Measurements from ENCODE around the gene CLEC9A.

CLEC9A gene

DNA sequence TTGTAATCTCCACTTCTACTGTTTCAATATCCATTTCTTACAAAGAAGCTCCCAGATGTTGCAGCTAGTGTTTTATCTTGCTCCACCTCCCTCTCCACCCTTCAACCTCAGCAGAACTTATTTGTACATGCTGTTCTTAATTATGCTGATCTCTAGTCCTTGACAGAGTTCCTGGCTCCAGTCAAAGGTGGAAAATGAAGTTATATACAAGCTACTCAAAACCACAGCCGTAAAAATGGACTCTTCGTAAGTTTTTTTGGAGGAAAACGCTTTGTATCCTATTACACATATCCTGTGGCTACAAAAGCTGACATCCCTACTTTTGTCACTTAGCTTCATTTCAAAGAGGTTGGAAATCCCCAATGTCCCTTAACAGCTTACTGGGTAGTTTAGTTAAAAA is 67.0 kb downstream of the CLEC9A start:
- no peak for DNase-seq
- intact Hi-C loops (cut with DNase I) = no loop called here

GRCh38 chr12:10098791-10099190 is 68.3 kb downstream of the CLEC9A start, which contains the start of gene CLEC1A:
Gene CLEC1A (minus strand): TSS chr12:10098985. CDS start chr12:10098922, 63 bp downstream.
- no peak for DNase-seq
- intact Hi-C loops (cut with DNase I) = no loop called here

DNA sequence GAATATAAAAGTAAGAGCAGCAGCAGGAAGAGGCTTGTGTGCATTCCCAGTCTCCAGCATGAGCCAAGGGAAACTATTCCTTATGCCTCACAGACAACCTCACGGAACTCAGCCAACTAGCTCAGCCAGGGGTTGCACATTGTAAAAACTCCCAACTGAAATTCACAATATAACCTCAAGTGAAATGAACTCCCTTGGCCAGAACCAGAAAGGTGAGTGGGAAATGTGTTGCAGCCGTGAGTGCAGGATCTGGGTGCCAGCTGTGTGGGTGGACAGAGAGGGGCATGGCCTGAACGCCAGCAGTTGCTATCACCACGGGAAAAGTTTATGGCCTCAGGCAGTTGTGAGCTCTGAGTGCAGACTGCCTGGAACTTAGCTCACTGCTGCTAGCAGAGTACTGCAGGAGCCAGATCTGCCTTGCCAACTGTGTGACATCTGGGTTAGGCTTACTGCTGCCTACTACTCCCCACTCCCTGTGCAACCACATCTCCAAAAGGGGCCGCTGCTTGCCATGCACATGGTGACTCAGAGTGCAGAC is 70.6 kb downstream of the CLEC9A start:
- no peak for DNase-seq
- intact Hi-C loops (cut with DNase I) = no loop called here

- intact Hi-C loops (cut with DNase I) = no loop called here
- no peak for DNase-seq
Observed at GRCh38 chr12:10101648-10102220, 71.3 kb downstream of the CLEC9A start.

GRCh38 chr12:10102322-10102721 is 71.8 kb downstream of the CLEC9A start:
- peak in 12 of 42 donors; percentile 7 to 50 (median 29) for DNase-seq
- intact Hi-C loops (cut with DNase I) = no loop called here

DNA sequence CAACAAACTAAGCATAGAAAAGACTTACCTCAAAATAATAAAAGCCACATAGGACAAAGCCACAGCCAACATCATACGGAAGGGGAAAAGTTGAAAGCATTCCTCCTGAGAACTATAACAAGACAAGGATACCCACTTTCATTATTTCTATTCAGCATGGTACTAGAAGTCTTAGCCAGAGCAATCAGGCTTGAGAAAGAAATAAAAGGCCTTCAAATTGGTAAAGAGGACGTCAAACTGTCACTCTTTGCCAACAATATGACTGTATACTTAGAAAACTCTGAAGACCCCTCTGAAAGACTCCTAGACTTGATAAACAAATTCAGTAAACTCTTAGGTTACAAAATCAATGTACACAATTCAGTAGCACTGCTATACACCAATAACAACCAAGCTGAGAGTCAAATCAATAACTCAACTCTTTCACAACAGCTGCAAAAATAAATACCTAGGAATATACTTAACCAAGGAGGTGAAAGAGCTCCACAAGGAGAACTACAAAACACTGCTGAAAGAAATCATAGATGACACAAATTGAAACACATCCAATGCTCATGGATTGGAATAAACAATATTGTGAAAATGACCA is 79.9 kb downstream of the CLEC9A start:
- DNase-seq = no peak
- intact Hi-C loops (cut with DNase I) = no loop called here

DNA sequence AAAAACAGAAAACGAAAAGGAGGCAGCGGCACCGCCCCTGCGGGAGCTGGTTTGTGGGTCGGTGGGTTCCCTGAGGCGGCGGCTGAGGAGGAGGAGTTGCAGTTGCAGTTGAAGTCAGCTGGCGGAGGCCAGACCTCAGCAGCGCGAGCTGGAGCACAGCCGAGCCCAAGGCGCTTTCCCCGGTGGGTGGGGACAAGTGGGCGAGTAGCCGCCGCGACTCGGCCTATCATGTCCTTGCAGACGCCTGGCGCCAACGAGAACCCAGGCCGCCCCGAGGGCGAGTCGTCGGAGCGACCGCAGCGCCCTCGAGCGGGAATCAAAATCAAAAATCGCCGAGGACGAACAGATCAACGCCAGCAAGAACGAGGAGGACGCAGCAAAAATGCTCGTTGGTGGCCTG is 81.0 kb downstream of the CLEC9A start:
- DNase-seq = no peak
- intact Hi-C loops (cut with DNase I) = no loop called here

- intact Hi-C loops (cut with DNase I) = no loop called here
- no peak for DNase-seq
Observed at GRCh38 chr12:10113075-10113474, 82.6 kb downstream of the CLEC9A start.

DNA sequence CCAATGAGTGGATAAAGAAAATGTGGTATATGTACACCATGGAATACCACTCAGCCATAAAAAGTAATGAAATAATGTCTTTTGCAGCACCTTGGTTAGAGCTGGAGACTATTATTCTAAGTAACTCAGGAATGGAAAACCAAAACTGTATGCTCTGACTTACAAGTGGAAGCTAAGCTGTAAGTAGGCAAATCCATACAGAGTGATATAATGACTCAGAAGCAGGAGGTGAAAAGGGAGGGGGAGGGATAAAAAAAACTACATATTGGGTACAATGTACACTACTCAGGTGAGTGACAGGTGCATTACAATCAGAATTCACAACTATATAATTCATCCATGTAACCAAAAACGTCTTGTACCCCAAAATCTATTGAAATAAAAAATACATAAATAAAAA is 83.4 kb downstream of the CLEC9A start:
- no peak for DNase-seq
- intact Hi-C loops (cut with DNase I) = no loop called here

- intact Hi-C loops (cut with DNase I) = no loop called here
- no peak for DNase-seq
Observed at GRCh38 chr12:10115311-10115710, 84.8 kb downstream of the CLEC9A start.
